Uterus (tissue), 4 donors: ENCODE measurements around the gene SEPTIN8. TPM values are rescaled to one million over a fixed set of nuclear protein-coding genes. Genes with fewer than 3 reads are reported as not detected.
A peak's percentile ranks its signal among the peaks of the same experiment; 100 is the strongest.

Experiments used
- DNase-seq, 2 donors: peaks; one replicate each; pipeline ENCODE4 v3.0.0-alpha.2; 2019 to 2020
- H3K27ac ChIP-seq, 2 donors: fragments of 200-600 bp; sonication (generic); 1 replicate in 1 of 2; 2 replicates in 1 of 2; pipeline ENCODE4 v1.5.1; 2016 to 2018
- H3K27me3 ChIP-seq, 2 donors: fragments of 200-600 bp; sonication (generic); one replicate each; pipeline ENCODE4 v1.5.1; 2018 to 2019; ENCODE audit warnings: control low read depth in 1 of 2
- H3K36me3 ChIP-seq, 2 donors: fragments of 200-600 bp; sonication (generic); one replicate each; pipeline ENCODE4 v1.5.1; 2019; ENCODE audit warnings: control low read depth in 1 of 2
- H3K4me1 ChIP-seq, 2 donors: fragments of 200-600 bp; sonication (generic); one replicate each; pipeline ENCODE4 v1.5.1; 2018 to 2019; ENCODE audit warnings: control low read depth in 1 of 2
- H3K4me3 ChIP-seq, 2 donors: fragments of 200-600 bp; sonication (generic); 1 replicate in 1 of 2; 2 replicates in 1 of 2; pipeline ENCODE4 v1.5.1; 2018 to 2019; ENCODE audit warnings: mild to moderate bottlenecking in 1 of 2
- H3K9me3 ChIP-seq, 2 donors: fragments of 200-600 bp; sonication (generic); one replicate each; pipeline ENCODE4 v1.5.1; 2019; ENCODE audit warnings: control low read depth in 1 of 2
- POLR2A ChIP-seq, 2 donors: fragments of 450-650 bp; IDR thresholded peaks; one replicate each; pipeline ENCODE4 v1.6.1; 2016; ENCODE audit warnings: antibody characterized with exemption in 2 of 2, mild to moderate bottlenecking in 1 of 2, moderate library complexity in 1 of 2
- intact Hi-C: fragments of 100-400 bp; cut with DNase I; formaldehyde crosslinking; loops from one replicate; pipeline ENCODE4 v1.15.1; 2023; ENCODE audit warnings: low total_unique reads
- total RNA-seq, 4 donors: library from RNA; depleted of rRNA in 3 of 4; stranded (reverse); fragments of >200 nt in 3 of 4; gene quantifications; one replicate each; pipeline versions ENCODE4 v1.1.0 to v1.2.4, GENCODE V29; 2014 to 2023
- TF ChIP-seq, protein P1 (sequence below), 4 experiments: fragments of 200-600 bp in 2 of 4; fragments of 450-650 bp in 2 of 4; sonication (generic) in 2 of 4; IDR thresholded peaks; one replicate each; pipeline ENCODE4 v1.5.1; 2016 to 2019; ENCODE audit warnings: antibody characterized with exemption in 4 of 4, mild to moderate bottlenecking in 2 of 4, moderate library complexity in 1 of 4
- donor health status: DM: yes; HTN: yes; CAD: no.

The SEPTIN8 gene
- total RNA-seq, 4 donors from 2014 or later, result 17.7 to 49.4 (median 36.4) TPM

DNA sequence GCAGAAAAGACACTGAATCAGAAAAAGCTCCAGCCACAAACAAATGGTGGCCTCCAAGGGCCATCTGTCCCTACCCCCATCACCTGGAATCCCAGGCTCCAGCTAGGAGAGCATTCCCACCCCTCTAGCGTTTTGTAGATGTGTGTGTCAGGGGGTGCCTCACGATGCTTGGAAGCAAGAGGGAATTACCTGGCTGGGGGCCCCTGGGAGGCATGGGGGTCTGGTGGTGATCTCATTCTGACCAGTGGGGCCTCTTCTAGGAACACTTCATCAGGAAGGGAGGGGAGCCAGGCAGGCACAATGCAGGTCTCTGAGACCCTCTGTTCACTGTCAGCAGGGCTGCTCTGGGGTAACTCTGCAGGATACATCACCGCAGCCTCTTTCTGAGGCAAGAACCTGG is 47.4 kb upstream of the SEPTIN8 start:
- TF ChIP-seq, protein P1, sequence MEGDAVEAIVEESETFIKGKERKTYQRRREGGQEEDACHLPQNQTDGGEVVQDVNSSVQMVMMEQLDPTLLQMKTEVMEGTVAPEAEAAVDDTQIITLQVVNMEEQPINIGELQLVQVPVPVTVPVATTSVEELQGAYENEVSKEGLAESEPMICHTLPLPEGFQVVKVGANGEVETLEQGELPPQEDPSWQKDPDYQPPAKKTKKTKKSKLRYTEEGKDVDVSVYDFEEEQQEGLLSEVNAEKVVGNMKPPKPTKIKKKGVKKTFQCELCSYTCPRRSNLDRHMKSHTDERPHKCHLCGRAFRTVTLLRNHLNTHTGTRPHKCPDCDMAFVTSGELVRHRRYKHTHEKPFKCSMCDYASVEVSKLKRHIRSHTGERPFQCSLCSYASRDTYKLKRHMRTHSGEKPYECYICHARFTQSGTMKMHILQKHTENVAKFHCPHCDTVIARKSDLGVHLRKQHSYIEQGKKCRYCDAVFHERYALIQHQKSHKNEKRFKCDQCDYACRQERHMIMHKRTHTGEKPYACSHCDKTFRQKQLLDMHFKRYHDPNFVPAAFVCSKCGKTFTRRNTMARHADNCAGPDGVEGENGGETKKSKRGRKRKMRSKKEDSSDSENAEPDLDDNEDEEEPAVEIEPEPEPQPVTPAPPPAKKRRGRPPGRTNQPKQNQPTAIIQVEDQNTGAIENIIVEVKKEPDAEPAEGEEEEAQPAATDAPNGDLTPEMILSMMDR (IDR thresholded peaks at IDR 0.05), result no peak
- TF ChIP-seq POLR2A (IDR thresholded peaks at IDR 0.05), result no peak

DNA sequence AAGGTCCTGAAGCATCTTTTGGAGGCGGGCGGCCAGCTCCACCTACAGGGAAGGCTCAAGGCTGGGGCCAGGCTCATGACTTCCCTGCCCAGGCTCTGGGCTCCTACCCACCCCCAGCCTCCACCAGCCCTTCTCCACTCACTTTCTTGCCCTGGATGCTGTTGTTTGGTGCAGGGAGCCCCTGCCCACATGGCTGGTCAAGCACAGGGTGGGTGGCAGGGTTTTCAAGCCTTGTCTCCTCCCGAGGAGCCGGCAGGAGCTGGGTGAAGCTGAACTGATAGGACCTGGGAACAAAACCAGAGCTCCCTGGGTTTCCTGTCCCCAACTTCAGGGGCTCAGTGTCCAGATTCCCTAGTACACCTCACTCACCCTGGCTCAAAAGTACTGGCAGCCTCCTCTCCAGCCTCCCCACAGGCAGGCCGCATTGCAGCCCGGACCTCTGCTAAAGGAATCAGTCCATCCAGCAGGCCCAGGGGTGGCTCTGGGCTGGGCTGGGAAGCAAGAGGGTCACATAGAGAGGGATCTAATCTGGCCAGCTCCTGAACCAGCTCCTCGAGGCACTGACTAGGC is 46.5 kb upstream of the SEPTIN8 start:
- H3K4me3 ChIP-seq, result no peak overlapping the region
- no peak overlapping the region for H3K27ac ChIP-seq
- H3K9me3 ChIP-seq, result no peaks in the 10 kb centered on the region
- no peak for DNase-seq
- H3K27me3 ChIP-seq, result no peaks in the 10 kb centered on the region
- TF ChIP-seq, protein P1 (IDR thresholded peaks at IDR 0.05), result no peak
- TF ChIP-seq POLR2A (IDR thresholded peaks at IDR 0.05), result no peak
- intact Hi-C loops, result loop anchor here (10.0 kb wide), 1 partner anchor 61 kb away; no protein-coding TSS in a partner anchor
- no peaks in the 10 kb centered on the region for H3K36me3 ChIP-seq
- H3K4me1 ChIP-seq, result peaks cover 0 to 3% of the 10 kb centered on the region in 2 donors

More for the DNA sequence above, 47.4 kb upstream of the SEPTIN8 start:
- no peak for DNase-seq
- Histone ChIP-seq H3K27ac (no peak overlapping the region), H3K4me1 (peaks cover 0 to 3% of the 10 kb centered on the region in 2 donors), H3K9me3 (no peaks in the 10 kb centered on the region), H3K36me3 (no peaks in the 10 kb centered on the region), H3K4me3 (no peak overlapping the region), H3K27me3 (no peaks in the 10 kb centered on the region)
- intact Hi-C loops, result loop anchor here (10.0 kb wide), 1 partner anchor 60 kb away; no protein-coding TSS in a partner anchor

DNA sequence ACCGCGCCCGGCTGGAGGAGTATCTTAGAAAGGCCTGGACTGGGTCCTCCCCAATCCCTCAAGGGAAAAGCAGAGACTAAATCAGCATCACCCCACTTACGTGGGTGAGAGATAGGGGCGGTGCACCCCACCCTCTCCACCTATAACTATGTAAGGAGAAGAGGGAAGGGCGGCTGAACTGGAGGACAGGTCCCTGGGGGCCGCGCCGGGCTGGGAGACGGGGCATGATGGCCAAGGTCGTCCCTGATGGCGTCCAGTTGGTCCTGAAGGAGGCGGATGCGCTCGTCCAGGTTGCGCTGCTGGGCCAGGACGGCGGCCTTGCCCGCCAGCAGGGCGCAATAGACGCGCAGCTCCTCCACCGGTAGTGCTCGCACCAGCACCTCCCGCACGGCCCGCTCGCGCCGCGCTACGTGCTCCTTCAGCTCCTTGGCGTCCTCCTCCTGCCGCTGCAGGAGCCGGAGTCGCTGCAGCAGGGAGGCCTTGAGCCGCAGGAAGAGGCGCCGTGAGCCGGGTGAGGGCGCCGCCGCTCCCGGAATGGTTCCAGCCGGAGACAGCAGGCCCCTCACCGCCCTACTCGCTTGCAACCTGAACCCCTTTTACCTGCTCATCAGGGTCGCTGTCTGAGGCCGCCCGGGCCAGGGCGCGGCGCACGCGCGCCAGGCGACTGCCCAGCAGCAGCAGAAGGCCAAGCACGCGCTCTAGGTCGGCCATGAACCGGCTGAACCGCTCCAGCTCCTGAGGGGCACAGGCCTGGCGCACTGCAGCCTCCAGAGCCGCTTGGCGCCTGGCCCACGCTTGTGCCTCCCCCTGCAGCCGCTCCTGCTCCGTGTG is 45.8 kb upstream of the SEPTIN8 start:
- H3K27ac ChIP-seq, result no peak overlapping the region

DNA sequence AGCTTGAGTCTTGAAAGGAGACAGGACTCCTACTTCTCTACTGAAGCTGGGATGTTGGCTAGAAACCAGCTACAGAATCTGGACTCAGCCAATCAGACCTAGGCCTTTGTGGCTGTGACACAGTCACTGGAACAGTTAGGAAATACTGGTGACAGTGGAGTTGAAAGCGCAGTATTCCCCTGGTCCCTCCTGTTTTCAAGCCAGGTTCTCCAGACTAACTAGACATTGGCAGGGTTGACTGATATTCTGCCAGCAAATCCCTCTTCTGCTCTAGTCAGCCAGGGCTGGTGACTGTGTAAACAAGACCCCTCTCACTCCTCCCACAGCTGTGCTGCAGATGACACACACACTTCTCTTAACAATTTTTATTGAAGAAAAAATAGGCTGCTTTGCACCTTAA is 44.8 kb upstream of the SEPTIN8 start:
- DNase-seq, result no peak
- TF ChIP-seq POLR2A (IDR thresholded peaks at IDR 0.05), result no peak
- TF ChIP-seq, protein P1 (IDR thresholded peaks at IDR 0.05), result no peak
- H3K4me3 ChIP-seq, result no peak overlapping the region
- H3K27ac ChIP-seq, result no peak overlapping the region
- no peaks in the 10 kb centered on the region for H3K9me3 ChIP-seq
- H3K4me1 ChIP-seq, result peaks cover 0 to 3% of the 10 kb centered on the region in 2 donors
- no peaks in the 10 kb centered on the region for H3K27me3 ChIP-seq
- no peaks in the 10 kb centered on the region for H3K36me3 ChIP-seq
- intact Hi-C loops, result loop anchor here (10.0 kb wide), 1 partner anchor 63 kb away; no protein-coding TSS in a partner anchor

More for the DNA sequence above, 45.8 kb upstream of the SEPTIN8 start:
- intact Hi-C loops, result loop anchor here (10.0 kb wide), 1 partner anchor 62 kb away; no protein-coding TSS in a partner anchor
- Histone ChIP-seq H3K36me3 (no peaks in the 10 kb centered on the region), H3K9me3 (no peaks in the 10 kb centered on the region), H3K4me1 (peaks cover 0 to 3% of the 10 kb centered on the region in 2 donors), H3K27me3 (no peaks in the 10 kb centered on the region), H3K4me3 (no peak overlapping the region)
- TF ChIP-seq POLR2A (IDR thresholded peaks at IDR 0.05), result no peak
- TF ChIP-seq, protein P1 (IDR thresholded peaks at IDR 0.05), result peak in 1 of 4 experiments; percentile 19
- DNase-seq, result peak in 1 of 2 donors; percentile 15

DNA sequence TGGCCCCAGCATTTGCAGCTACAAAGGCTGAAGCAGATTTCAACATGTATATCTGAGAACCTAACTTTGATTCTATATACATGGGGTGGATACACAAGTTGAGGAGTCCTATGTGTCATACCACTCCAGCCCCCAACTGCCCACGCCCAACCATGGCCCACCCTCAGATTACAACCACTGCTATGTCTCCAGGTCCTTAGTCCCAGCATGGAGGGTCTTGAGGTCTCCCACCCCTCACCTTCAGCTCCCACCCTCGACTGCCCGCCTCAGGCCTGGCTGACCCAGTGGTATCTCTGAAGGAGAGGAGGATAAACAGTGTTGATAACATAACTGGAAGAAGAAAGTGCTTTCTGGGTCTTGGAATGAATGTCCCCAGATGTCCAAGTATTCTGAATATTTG is 44.3 kb upstream of the SEPTIN8 start:
- Histone ChIP-seq H3K4me3 (no peak overlapping the region), H3K9me3 (no peaks in the 10 kb centered on the region), H3K4me1 (peaks cover 0 to 3% of the 10 kb centered on the region in 2 donors), H3K27me3 (no peaks in the 10 kb centered on the region), H3K36me3 (no peaks in the 10 kb centered on the region), H3K27ac (no peak overlapping the region)
- intact Hi-C loops, result loop anchor here (10.0 kb wide), 1 partner anchor 63 kb away; no protein-coding TSS in a partner anchor
- DNase-seq, result no peak
- no peak for TF ChIP-seq POLR2A (IDR thresholded peaks at IDR 0.05)
- TF ChIP-seq, protein P1 (IDR thresholded peaks at IDR 0.05), result no peak
